ENCODE measurements around the gene ARF4.

ARF4 gene

DNA sequence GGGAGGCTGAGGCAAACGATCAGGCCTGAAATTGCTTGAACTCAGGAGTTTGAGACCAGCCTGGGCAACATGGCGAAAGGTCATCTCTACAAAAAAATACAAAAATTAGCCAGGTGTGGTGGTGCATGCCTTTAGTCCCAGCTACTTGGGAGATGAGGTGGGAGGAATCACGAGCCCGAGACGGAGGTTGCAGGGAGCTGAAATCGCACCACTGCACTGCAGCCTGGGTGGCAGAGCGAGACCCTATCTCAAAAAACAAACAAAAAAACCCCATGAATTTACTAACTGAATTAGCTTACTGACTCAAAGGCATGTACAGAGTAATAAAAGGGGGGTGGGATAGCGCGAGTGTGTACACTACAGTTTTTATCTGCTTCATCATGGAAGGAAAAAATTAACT is 19.3 kb downstream of the ARF4 start:
- DNase-seq: no peak

DNA sequence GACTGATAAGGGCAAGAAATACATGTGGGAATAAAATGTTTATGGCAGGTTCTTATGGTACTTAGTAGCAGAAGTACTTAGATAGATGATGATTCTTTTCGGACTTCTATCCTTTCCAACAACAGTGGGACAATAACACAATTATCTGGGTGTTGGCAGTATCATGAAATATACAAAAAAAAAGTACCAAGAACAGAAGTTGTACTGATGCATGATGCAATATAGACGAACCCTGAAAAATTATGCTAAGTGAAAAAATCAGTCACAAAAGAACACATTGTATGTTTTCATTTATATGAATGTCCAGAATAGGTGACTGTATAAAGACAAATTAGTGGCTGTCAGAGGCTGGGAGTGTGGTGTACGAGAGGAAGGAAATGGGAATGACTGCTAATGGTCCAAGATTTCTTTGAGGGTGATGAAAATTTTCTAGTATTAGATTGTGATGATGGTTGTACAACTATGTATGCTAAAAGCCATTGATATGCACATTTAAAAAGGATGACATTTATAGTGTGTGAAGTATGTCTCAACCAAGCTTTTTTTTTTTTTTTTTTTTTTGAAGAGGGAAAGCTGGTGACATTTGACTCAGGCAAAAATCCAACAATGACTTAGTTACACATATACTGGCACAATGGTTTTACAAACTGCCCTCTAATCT is 21.0 kb downstream of the ARF4 start:
- DNase-seq: no peak

DNA sequence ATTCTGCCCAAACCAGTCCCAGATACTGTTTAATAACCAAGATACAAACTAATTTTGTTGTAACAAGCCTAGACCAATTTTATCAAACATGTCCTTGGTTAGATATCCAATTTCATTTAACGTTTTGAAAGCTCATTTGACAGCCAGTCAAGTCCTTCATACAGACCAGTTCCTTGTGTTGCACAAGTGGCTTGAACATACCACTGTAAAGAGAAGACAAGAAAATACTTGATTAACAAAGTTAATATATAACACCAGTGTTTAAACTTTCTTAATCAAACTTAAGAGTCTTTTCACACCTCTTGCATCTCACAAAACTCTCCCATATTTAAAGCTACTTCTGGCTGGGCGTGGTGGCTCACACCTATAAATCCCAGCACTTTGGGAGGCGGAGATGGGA is 25.0 kb downstream of the ARF4 start:
- DNase-seq: no peak

DNA sequence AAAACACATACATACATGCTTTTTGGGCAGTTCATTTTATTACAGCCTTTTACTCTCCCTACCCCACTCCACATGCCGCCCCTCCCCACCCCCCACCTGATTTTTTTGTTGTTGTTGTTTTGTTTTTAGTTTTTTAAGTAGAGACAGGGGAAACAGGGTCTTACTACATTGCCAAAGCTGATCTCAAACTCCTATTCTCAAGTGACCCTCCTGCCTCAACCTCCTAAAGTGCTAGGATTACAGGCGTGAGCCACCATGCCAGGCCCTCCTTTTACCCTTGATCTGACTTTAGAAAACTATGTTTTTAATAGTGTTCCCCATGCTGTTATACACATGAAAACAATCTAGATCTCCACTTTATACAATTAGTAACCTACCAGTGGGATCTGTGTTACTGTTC is 26.3 kb downstream of the ARF4 start:
- DNase-seq: no peak

DNA sequence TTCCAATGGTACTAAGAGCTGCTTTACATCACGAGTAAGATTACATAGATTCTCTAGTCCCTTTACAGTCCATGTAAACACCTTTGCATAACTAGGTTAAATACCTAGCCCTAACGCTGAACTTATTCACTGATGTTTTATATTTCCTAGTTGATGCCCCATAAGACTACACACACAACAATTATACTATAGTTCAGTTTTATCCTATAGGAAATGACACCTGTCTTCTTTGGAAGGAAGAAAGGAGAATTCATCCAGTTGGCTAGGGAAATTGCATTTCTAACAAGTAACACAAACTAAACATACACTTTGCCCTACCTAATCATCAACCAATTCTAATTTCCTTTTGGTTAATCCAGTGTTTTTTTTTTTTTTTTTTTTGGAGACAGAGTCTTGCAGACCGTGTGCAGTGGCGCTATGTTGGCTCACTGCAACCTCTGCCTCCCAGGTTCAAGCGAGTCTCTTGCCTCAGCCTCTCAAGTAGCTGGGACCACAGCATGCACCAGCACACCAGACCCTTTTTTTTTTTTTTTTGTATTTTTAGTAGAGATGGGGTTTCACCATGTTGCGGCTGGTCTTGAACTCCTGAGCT is 27.2 kb downstream of the ARF4 start:
- no peak for DNase-seq

DNA sequence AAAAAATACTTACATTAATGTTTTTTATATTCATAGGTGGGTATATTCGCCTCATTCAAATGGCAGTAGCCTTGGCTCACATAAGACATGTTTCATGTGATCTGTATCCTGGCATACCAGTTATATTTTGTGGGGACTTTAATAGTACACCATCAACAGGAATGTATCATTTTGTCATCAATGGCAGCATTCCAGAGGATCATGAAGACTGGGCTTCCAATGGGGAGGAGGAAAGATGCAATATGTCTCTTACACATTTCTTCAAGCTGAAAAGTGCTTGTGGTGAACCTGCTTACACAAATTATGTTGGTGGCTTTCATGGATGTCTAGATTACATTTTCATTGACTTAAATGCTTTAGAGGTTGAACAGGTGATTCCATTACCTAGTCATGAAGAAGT is 37.6 kb downstream of the ARF4 start:
- DNase-seq: no peak

DNA sequence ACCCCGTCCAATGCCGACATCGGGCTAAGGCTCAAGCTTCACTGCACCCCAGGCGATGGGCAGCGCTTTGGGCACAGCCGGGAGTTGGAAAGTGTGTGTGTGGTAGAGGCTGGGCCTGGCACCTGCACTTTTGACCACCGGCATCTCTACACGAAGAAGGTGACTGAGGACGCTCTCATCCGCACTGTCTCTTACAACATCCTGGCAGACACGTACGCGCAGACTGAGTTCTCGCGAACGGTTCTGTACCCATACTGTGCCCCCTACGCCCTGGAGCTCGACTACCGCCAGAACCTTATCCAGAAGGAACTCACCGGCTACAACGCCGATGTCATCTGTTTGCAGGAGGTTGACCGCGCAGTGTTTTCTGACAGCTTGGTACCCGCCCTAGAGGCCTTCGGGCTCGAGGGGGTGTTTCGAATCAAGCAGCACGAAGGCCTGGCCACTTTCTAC is 40.0 kb downstream of the ARF4 start:
- peak; percentile 30 for DNase-seq

DNA sequence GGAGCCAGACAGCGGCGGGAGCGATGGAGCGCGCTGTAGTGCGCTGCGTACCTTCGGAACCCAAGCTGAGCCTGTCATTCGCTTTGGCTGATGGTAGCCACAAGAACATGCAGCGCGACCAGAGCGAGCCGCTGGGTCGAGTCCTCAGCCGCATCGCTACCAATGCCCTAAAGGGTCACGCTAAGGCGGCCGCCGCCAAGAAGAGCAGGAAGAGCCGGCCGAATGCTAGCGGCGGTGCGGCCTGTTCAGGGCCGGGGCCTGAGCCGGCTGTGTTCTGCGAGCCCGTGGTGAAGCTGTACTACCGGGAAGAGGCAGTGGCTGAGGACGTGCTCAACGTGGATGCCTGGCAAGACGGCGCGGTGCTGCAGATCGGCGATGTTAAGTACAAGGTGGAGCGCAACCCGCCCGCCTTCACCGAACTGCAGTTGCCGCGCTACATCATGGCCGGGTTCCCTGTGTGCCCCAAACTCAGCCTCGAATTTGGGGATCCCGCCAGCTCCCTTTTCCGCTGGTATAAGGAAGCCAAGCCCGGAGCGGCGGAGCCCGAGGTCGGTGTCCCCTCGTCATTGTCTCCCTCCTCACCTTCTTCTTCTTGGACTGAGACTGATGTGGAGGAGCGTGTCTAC is 40.6 kb downstream of the ARF4 start:
- DNase-seq: peak; percentile 43

DNA sequence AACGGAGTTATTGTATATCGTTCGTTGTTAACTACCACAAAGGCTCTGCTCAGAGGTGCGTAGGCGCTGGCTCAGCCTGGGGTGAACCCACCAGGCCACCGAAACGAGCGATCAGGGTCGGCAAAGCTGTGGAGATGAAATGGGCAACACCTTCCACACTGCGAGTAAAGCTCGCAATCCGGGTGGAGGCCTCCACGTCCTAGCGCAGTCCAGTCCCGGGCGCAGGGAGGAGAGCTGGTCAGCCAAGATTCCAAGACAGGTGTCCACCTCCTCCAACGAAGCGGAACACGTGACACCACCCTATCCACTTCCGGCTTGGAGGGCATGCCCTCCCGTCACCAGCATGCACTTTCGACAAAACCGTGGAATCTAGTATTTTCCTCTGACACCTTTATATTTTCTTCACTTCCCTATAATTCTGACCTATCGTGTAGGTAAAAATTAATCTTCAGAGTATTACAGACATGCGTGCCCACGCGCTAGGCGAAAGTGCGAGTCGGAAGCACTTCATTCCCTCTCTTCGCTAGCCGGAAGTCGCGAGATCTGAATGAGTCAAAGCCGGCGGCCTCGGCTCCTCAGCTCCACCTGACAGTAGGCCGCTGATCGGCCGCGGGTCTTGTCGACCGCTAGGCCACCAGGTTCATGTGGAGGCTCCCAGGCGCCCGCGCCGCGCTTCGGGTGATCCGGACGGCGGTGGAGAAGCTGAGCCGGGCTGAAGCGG is 41.2 kb downstream of the ARF4 start, which contains the start of gene PDE12:
Gene PDE12 (plus strand): TSS at position 537 of the 721 bp plus-strand sequence. CDS start 106 bp downstream, at position 643.
- peak; percentile 84 for DNase-seq

DNA sequence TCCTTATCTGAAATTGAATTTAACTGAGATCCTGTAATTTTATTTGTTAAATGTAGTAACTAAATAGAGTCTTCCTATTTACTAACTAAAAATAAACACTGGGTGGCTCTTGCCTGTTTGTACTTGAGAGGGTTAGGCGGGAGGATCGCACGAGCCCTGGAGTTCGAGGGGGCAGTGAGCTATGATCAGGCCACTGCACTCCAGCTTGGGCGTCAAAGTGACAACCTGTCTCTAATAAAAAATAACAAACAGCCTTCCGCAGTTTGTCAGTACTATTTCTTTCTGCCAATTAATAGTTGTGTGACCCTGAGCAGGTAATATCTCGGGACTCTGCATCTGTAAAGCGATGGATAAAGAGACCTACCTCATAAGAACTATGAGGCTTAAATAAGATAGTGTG is 41.8 kb downstream of the ARF4 start:
- no peak for DNase-seq

DNA sequence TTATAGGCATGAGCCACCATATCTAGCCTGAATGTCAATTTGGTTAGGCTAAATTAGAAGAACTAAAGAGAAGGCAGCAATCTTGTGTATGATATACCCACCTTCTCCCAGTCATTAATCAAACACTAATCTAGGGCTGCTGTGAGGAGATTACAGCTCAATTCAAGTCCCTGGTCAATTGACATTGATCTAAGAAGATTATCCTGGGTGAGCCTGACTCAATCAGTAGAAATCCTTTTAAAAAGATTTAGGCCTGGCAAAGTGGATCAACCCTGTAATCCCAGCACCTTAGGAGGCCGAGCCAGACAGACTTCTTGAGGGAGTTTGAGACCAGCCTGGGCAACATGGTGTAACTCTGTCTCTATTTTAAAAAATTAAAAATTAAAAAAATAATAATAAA is 50.5 kb downstream of the ARF4 start:
- no peak for DNase-seq

DNA sequence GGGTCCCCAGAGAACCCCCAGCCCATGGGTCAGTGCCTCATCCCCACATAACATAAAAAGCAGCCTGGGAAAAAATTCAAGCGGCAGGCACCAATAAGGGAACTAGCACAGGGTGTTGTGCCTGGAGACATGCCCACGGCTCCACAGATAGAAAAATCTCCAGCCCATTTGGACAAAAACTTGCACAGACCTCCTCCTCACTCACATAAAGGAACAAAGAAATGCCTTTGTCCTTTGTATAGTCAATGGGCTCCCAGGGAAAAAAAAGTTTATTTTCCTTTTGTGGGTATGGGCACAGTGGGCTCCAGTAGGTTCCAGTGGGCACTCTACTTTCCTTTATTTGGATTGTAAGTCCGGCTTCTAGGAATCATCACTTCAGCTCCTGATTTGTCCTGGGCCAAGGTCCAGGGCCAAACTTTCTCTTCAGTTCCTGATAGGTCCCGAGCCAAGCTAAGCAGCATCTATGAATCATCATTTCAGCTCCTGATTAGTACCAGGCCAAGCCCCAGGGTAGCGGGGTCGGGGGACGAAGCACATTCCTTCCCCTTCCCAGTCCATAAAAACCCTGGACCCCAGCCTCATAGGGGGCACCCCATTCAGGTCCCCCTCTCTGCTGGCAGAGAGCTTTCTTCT is 51.4 kb downstream of the ARF4 start:
- DNase-seq: no peak

DNA sequence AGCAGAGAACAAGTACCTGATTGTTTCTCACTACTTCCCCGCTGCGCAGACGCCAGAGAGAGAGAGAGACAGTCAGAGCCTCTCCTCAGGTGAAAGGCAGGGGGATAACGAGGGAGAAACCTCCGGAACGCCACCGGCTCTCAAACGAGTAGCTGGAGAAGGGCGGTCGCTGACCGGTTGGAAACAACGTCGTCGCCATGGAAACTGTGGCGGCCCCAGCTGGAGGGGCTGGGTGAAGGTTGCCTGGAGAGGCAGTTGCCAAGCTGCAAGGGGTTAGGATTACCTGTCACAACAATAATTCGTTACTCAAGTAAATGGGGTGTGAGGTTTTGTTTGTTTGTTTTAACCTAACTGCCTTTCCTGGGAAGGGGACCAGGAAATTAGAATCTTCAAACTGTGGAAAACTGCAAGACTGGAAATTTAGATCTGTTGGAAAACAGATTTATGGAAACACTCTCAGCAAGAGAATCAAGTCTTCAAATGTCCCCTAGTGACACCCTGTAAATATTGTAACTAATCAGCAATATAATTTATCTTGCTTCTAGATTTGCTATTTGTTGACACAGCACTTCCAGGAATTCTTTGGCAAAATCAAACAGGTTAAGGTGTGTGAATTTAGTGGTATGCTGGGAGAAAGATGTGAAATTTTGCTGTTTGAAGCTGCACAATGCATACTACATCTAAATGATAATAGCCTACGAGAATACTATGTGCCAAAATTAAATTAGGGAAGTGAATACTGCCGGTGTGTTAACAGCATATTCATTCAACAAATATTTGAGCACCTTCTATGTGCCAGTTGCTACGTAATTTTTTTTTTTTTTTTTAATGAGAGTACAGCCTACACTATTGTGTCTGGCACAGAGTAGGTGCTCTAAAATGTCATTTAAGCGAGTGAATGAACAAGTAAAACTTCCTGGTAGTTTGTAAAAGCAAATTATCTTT is 52.7 kb downstream of the ARF4 start, which contains the start of gene DNAH12:
Gene DNAH12 (minus strand): TSS at position 164 of the 945 bp plus-strand sequence. CDS start 1,474 bp downstream, outside the sequence.
- DNase-seq: no peak

DNA sequence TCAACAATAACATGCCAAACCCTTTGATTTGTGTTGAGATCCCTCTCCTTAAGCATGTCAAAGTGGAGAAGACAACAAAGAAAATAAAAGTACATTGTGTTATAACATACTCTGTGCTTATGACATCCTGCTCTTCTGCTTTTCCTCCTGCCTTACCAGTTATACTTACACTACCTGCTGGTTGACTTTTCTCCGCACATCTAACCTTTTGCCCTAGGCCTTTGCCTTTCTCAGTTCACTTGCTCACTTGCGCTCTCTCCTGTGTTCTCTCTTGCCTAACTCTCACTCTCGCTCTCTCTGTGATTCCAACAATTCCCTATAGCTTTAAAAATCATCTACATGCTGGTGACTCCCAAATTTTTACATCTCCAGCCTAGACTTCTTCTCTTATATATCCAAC is 58.7 kb downstream of the ARF4 start:
- no peak for DNase-seq

DNA sequence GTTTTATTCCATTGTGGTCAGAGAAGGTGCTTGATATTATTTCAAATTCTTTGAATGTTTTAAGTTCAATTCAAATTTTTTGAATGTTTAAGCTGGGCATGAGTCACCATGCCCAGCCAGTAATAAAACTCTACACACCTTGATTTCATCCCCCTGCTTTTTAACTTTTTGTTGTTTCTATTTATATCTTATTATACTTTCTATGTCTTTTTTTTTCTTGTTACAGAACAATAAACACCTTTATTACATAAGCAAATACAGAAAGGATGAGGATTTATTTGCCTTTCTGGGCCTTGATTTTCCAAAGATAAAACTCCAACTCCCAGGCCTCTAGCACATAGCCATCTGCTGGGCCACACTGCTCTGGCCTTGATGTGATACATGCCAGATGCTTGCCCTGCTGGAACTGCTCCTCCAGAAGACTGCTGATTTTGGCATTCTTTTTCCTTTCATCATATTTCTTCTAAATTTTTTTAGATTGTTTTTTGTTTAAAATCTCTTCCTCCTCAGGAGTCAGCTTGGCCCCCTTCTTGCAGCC is 67.0 kb downstream of the ARF4 start:
- no peak for DNase-seq
